ENCODE results near the gene CNIH1. TPM values are rescaled to one million over a fixed set of nuclear protein-coding genes. Genes with fewer than 3 reads are reported as not detected.

The CNIH1 gene
- total and polyA plus RNA-seq, 2 of the 13 experiments (the other 11 are each of a cell fraction or from before 2014, with no cell fraction given): 166 to 421 TPM

- TF ChIP-seq ZFP90 (CRISPR knock-in tag; IDR thresholded peaks at IDR 0.05; ENCODE audit: borderline replicate concordance) (peak; percentile 93; the same call in 1 of the 2 replicates), CENPT (CRISPR knock-in tag; IDR thresholded peaks at IDR 0.05; ENCODE audit: low read depth) (peak; percentile 36; the same call in 1 of the 2 replicates), HNRNPLL (IDR thresholded peaks at IDR 0.05; ENCODE audit: low read depth, low read length, poor library complexity, severe bottlenecking) (peak; percentile 71), ZNF343 (CRISPR knock-in tag; IDR thresholded peaks at IDR 0.05) (0 out of 2 replicates have a peak, but pooled peaks have one; percentile 46), ZNF790 (CRISPR knock-in tag; IDR thresholded peaks at IDR 0.05; ENCODE audit: borderline replicate concordance) (peak; percentile 58; the same call in 1 of the 2 replicates), ATF7 (IDR thresholded peaks at IDR 0.05) (no peak), ATF7 (CRISPR knock-in tag; IDR thresholded peaks at IDR 0.05) (peak; percentile 28; the same call in 1 of the 2 replicates), YEATS2 (CRISPR knock-in tag; IDR thresholded peaks at IDR 0.05; ENCODE audit: borderline replicate concordance) (peak; percentile 26; the same call in 1 of the 2 replicates), TFDP2 (CRISPR knock-in tag; IDR thresholded peaks at IDR 0.05) (peak; percentile 98), ZBTB8A (CRISPR knock-in tag; IDR thresholded peaks at IDR 0.05; ENCODE audit: borderline replicate concordance, low read depth) (no peak), SAP130 (CRISPR knock-in tag; IDR thresholded peaks at IDR 0.05; ENCODE audit: low read depth) (peak; percentile 97), NONO (IDR thresholded peaks at IDR 0.05) (no peak), NONO (CRISPR knock-in tag; conservative IDR thresholded peaks at IDR 0.05) (peak; percentile 67; the same call in 1 of the 2 replicates), ZNF160 (CRISPR knock-in tag; IDR thresholded peaks at IDR 0.05) (peak; percentile 74; the same call in 1 of the 2 replicates), DZIP1 (CRISPR knock-in tag; IDR thresholded peaks at IDR 0.05) (0 out of 2 replicates have a peak, but pooled peaks have one; percentile 9), ZNF256 (CRISPR knock-in tag; conservative IDR thresholded peaks at IDR 0.05) (peak; percentile 40; the same call in 1 of the 2 replicates), PAWR (CRISPR knock-in tag; IDR thresholded peaks at IDR 0.05; ENCODE audit: borderline replicate concordance) (no peak), POGK (CRISPR knock-in tag; conservative IDR thresholded peaks at IDR 0.05) (0 out of 2 replicates have a peak, but pooled peaks have one; percentile 67), ZNF678 (CRISPR knock-in tag; IDR thresholded peaks at IDR 0.05) (peak; percentile 63; the same call in 1 of the 2 replicates), NKX3-1 (CRISPR knock-in tag; IDR thresholded peaks at IDR 0.05) (0 out of 2 replicates have a peak, but pooled peaks have one; percentile 38), MYC (CRISPR knock-in tag; IDR thresholded peaks at IDR 0.05; ENCODE audit: borderline replicate concordance) (peak; percentile 79), PRMT3 (CRISPR knock-in tag; IDR thresholded peaks at IDR 0.05; ENCODE audit: borderline replicate concordance, low read depth) (peak; percentile 58; the same call in 1 of the 2 replicates), ZKSCAN5 (CRISPR knock-in tag; IDR thresholded peaks at IDR 0.05) (no peak), ASH2L (IDR thresholded peaks at IDR 0.05; ENCODE audit: insufficient read length, low read depth, low read length) (peak; percentile 74)
Measured at GRCh38 chr14:54396493-54397335, 44.5 kb downstream of the CNIH1 start, which contains the start of gene CDKN3 (continued).

Data from HepG2 (cell line).